GM12873 (cell line): ENCODE results near the gene TPTE2.

Experiments used
- CTCF ChIP-seq: IDR thresholded peaks from 2 replicates; pipeline ENCODE4 v1.5.1; 2012; ENCODE audit warnings: low read depth, mild to moderate bottlenecking, moderate library complexity, low read length, control low read depth; ENCODE audit not compliant: insufficient read depth; ENCODE audit errors: missing control alignments

The TPTE2 gene

GRCh38 chr13:19597523-19597922, 36.2 kb upstream of the TPTE2 start:
- TF ChIP-seq CTCF = no peak

GRCh38 chr13:19596960-19597361, 35.6 kb upstream of the TPTE2 start:
- TF ChIP-seq CTCF = no peak

GRCh38 chr13:19596086-19596485, 34.8 kb upstream of the TPTE2 start:
- no peak for TF ChIP-seq CTCF

- TF ChIP-seq CTCF = no peak
Measured at GRCh38 chr13:19592657-19593180, 31.4 kb upstream of the TPTE2 start.

GRCh38 chr13:19591864-19592263, 30.5 kb upstream of the TPTE2 start:
- TF ChIP-seq CTCF = no peak

GRCh38 chr13:19590423-19590822, 29.1 kb upstream of the TPTE2 start:
- no peak for TF ChIP-seq CTCF

- no peak for TF ChIP-seq CTCF
Measured at GRCh38 chr13:19589312-19589711, 28.0 kb upstream of the TPTE2 start.
